ENCODE results near the gene CHST4. TPM values are rescaled to one million over a fixed set of nuclear protein-coding genes. Genes with fewer than 3 reads are reported as not detected.

Gene CHST4
- polyA plus RNA-seq, 2 of the 4 experiments (the other 2 are of a cell fraction), result 0.04 to 0.08 TPM

GRCh38 chr16:71562552-71562951, 36.3 kb downstream of the CHST4 start:
- POLR2A ChIA-PET, result no interaction called here
- CTCF ChIA-PET, result interaction anchor here (1.9 kb wide), 1 partner anchor 48 kb away, joined by 13 read pairs; no protein-coding TSS in a partner anchor
- DNase-seq (ENCODE audit: low read depth in 1 of 2, low spot score in 1 of 2) (no peak), ATAC-seq (no peak), FAIRE-seq (no peak)
- peaks cover 11% of the 10 kb centered on the region for H3K9me3 ChIP-seq
- no peak overlapping the region for H3K27ac ChIP-seq
- TF ChIP-seq JUN (IDR thresholded peaks at IDR 0.05), result no peak
- no peak for TF ChIP-seq REST (IDR thresholded peaks at IDR 0.05)
- no peak for TF ChIP-seq POLR2AphosphoS2 (conservative IDR thresholded peaks at IDR 0.05; ENCODE audit: low read length)
- TF ChIP-seq MAZ (IDR thresholded peaks at IDR 0.05; ENCODE audit: borderline replicate concordance, low read depth, low read length), result no peak
- TF ChIP-seq HDAC2 (IDR thresholded peaks at IDR 0.05), result no peak
- TF ChIP-seq TP53 (CRISPR knock-in tag; IDR thresholded peaks at IDR 0.05), result no peak
- TF ChIP-seq CBX2 (IDR thresholded peaks at IDR 0.05; ENCODE audit: borderline replicate concordance, low read depth), result no peak
- no peak for TF ChIP-seq GATA3 (IDR thresholded peaks at IDR 0.05; ENCODE audit: borderline replicate concordance)
- no peak for TF ChIP-seq EHMT2 (IDR thresholded peaks at IDR 0.05; ENCODE audit: low read depth)
- no peak for TF ChIP-seq RARB (CRISPR knock-in tag; IDR thresholded peaks at IDR 0.05)
- TF ChIP-seq RFX5 (IDR thresholded peaks at IDR 0.05), result no peak
- TF ChIP-seq HMGXB4 (CRISPR knock-in tag; IDR thresholded peaks at IDR 0.05; ENCODE audit: borderline replicate concordance), result no peak
- no peak for TF ChIP-seq HOXB13 (CRISPR knock-in tag; IDR thresholded peaks at IDR 0.05; ENCODE audit: low read depth)
- TF ChIP-seq POLR2A (IDR thresholded peaks at IDR 0.05; ENCODE audit: low read length), result no peak
- TF ChIP-seq KDM1A (IDR thresholded peaks at IDR 0.05; ENCODE audit: low read depth), result no peak
- TF ChIP-seq FOXS1 (CRISPR knock-in tag; IDR thresholded peaks at IDR 0.05), result no peak
- H3K4me1 ChIP-seq, result peaks cover 12% of the 10 kb centered on the region
- 88% methylated on average over 1 of the region's 1 CpG for WGBS (ENCODE audit: missing lambda C conversion rate)
- no peak overlapping the region for H3K4me2 ChIP-seq
- H3K4me3 ChIP-seq, result no peak overlapping the region

GRCh38 chr16:71564335-71564967, 38.2 kb downstream of the CHST4 start:
- DNase-seq (ENCODE audit: low read depth in 1 of 2, low spot score in 1 of 2) (no peak), FAIRE-seq (no peak), ATAC-seq (peak; percentile 9 to 30)
- TF ChIP-seq KDM1A (IDR thresholded peaks at IDR 0.05; ENCODE audit: low read depth) (no peak), FOSB (CRISPR knock-in tag; IDR thresholded peaks at IDR 0.05) (no peak), PHF8 (IDR thresholded peaks at IDR 0.05; ENCODE audit: borderline replicate concordance, low read depth) (no peak), NR3C1 (IDR thresholded peaks at IDR 0.05) (no peak), MAX (IDR thresholded peaks at IDR 0.05) (no peak), HEYL (CRISPR knock-in tag; IDR thresholded peaks at IDR 0.05) (no peak), E2F6 (IDR thresholded peaks at IDR 0.05; ENCODE audit: borderline replicate concordance, low read depth) (no peak), NPAS2 (CRISPR knock-in tag; IDR thresholded peaks at IDR 0.05; ENCODE audit: borderline replicate concordance) (no peak), HMGXB4 (CRISPR knock-in tag; IDR thresholded peaks at IDR 0.05; ENCODE audit: borderline replicate concordance) (no peak), RNF2 (IDR thresholded peaks at IDR 0.05; ENCODE audit: borderline replicate concordance, low read depth) (no peak), ZC3H11A (IDR thresholded peaks at IDR 0.05) (no peak), RAD21 (conservative IDR thresholded peaks at IDR 0.05 in 1 of 2, IDR thresholded peaks at IDR 0.05 in 1 of 2) (no peak), HOXB5 (CRISPR knock-in tag; IDR thresholded peaks at IDR 0.05) (no peak), CHD2 (IDR thresholded peaks at IDR 0.05; ENCODE audit: low read length, partially characterized antibody) (no peak), HES2 (IDR thresholded peaks at IDR 0.05) (no peak), ZFP36 (IDR thresholded peaks at IDR 0.05; ENCODE audit: borderline replicate concordance, partially characterized antibody) (no peak)
- peak overlapping the region; percentile 75 to 89 for H3K27ac ChIP-seq
- WGBS (ENCODE audit: missing lambda C conversion rate), result 16% methylated on average over 19 of the region's 19 CpGs
- POLR2A ChIA-PET, result interaction anchor here (0.6 to 1.9 kb wide), 13 partner anchors 9 to 817 kb away, joined by 3 to 22 read pairs (median 4); partner anchors contain the start of gene ZNF23
- H3K4me1 ChIP-seq, result peaks cover 12% of the 10 kb centered on the region
- peak overlapping the region; percentile 80 for H3K4me2 ChIP-seq
- CTCF ChIA-PET, result interaction anchor here (0.7 to 3.1 kb wide), 23 partner anchors 9 to 448 kb away, joined by 3 to 91 read pairs (median 6); partner anchors contain the start of gene TAT
- peaks cover 11% of the 10 kb centered on the region for H3K9me3 ChIP-seq
- peak overlapping the region; percentile 56 for H3K4me3 ChIP-seq

Measured in A549 (cell line).